Measurements from ENCODE around the gene EGFL6.
A peak's percentile ranks its signal among the peaks of the same experiment; 100 is the strongest.
"Not testable (repeated sequence)": the region's sequence is repeated elsewhere in the genome, so short reads cannot be mapped to it uniquely, and the experiment has no call there.

The EGFL6 gene

GRCh38 chrX:13652850-13653693 lies 83.7 kb downstream of the EGFL6 start, which contains the start of gene TCEANC:
TCEANC (plus strand) TSS chrX:13653141; CDS start chrX:13662509, 9,368 bp downstream.
- DNase-seq (ENCODE audit: low read depth), result peak; percentile 87

GRCh38 chrX:13654116-13654515 lies 84.7 kb downstream of the EGFL6 start:
- DNase-seq (ENCODE audit: low read depth), result no peak

- DNase-seq (ENCODE audit: low read depth), result no peak
Measured at GRCh38 chrX:13655674-13656073, 86.3 kb downstream of the EGFL6 start.

- peak; percentile 2 for DNase-seq (ENCODE audit: low read depth)
Measured at GRCh38 chrX:13658602-13659001, 89.2 kb downstream of the EGFL6 start.

- DNase-seq (ENCODE audit: low read depth), result no peak
Measured at GRCh38 chrX:13659063-13659462, 89.7 kb downstream of the EGFL6 start.

- DNase-seq (ENCODE audit: low read depth), result no peak
Measured at GRCh38 chrX:13661735-13662288, 92.4 kb downstream of the EGFL6 start.

- DNase-seq (ENCODE audit: low read depth), result no peak
Measured at GRCh38 chrX:13662355-13662791, 93.0 kb downstream of the EGFL6 start.

- DNase-seq (ENCODE audit: low read depth), result no peak
Measured at GRCh38 chrX:13664020-13664419, 94.6 kb downstream of the EGFL6 start.

- DNase-seq (ENCODE audit: low read depth), result no peak
Measured at GRCh38 chrX:13666836-13667235, 97.4 kb downstream of the EGFL6 start.

GRCh38 chrX:13667919-13668318 lies 98.5 kb downstream of the EGFL6 start:
- DNase-seq (ENCODE audit: low read depth), result no peak

- DNase-seq (ENCODE audit: low read depth), result peak; percentile 51
Measured at GRCh38 chrX:13669246-13669737, 99.9 kb downstream of the EGFL6 start.

GRCh38 chrX:13669755-13670154 lies 100.4 kb downstream of the EGFL6 start:
- DNase-seq (ENCODE audit: low read depth), result not testable (repeated sequence)

GRCh38 chrX:13670197-13670596 lies 100.8 kb downstream of the EGFL6 start:
- no peak for DNase-seq (ENCODE audit: low read depth)

- no peak for DNase-seq (ENCODE audit: low read depth)
Measured at GRCh38 chrX:13673016-13673415, 103.6 kb downstream of the EGFL6 start.

GRCh38 chrX:13676885-13677284 lies 107.5 kb downstream of the EGFL6 start:
- DNase-seq (ENCODE audit: low read depth), result no peak

- DNase-seq (ENCODE audit: low read depth), result not testable (repeated sequence)
Measured at GRCh38 chrX:13679700-13680099, 110.3 kb downstream of the EGFL6 start.

GRCh38 chrX:13681595-13681994 lies 112.2 kb downstream of the EGFL6 start:
- no peak for DNase-seq (ENCODE audit: low read depth)
